ENCODE measurements around the gene ANXA6.
A peak's percentile ranks its signal among the peaks of the same experiment; 100 is the strongest.

ANXA6 gene

DNA sequence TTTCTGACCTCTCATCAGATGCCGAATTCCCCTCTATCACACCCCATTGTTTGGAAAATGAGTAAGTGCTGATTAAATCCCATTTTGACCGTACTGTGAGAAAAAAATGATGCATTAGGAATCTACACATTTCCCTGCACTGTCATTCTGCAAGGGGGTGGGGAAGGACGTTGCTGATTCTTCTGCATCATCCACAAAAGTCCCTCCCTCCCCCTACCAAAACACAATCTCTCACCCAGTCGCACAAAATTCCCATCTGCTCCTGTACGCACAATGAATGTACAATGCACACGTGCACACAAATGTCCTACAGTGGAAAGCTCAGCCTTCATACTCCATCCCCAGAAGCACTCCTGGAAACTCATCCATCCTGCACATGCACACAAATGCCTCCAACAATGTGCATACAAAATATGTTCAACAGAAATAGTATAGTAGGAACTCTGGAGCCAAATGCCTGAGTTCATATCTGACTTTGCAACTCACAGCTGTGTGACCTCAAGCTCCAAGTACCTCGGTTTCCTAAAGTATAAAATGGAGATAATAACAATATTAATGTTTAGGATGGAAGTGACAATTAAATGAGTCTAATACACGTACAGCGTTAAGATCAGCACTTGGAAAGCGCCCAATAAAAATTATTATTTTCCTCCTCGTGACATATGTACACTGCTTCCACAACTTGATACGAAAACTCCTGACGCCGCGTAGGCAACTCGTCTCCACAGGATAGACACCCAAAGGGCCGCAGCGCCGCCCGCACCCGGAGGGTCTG, 77.6 kb downstream of the ANXA6 start:
- DNase-seq: no peak

DNA sequence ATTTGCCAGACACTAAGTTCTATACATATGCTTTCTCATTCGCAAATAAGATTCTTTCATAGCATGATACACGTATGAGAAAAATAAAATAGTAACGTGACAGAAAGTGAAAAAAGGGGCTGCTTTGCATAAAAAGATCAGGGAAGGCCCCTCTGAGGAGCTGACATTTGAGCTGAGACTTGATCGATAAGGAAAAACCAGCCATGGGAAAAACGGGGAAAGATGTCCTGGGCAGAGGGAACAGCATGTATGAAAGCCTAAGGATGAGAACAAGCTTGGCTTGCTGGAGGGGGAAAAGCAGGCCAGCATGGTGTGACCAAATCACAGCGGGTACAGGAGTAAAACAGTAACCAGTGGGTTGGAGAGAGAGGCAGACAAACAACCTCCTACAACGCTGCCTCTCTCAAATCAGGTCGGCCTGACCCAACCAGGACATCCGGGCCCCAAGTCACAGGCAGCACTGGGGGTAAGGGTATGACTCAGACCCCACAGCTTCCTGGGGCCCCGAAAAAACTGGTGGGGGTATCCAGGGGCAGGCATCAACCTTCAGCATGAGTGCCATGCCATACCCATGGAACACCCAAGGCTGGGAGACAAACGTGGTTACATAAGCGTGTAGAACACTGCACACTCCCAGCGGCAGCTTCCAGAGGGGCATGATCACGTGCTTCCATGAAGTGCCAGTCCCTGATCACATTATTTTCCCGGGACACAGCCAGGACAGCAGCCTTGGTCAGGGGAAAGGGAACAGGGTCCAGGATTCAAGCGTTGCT, 78.9 kb downstream of the ANXA6 start:
- peak; percentile 70 for DNase-seq

DNA sequence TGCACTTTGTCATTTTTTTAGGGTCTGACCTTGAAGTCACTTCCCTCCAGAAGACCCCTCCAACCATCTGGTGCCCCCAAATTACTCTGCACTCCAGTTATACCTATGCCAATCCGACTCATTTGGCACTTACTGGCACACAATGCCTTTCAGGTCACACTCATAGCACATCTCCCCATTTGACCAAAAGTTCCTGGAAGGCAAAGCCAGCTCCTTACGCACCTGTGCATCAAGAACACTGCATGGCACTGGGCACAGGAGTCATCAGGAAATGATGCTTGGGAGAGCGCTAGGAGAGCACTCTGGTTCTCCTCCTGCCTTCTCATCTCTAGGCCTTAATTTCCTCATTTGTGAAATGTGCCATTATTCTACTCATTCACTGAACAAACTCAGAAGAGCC, 79.6 kb downstream of the ANXA6 start:
- no peak for DNase-seq

DNA sequence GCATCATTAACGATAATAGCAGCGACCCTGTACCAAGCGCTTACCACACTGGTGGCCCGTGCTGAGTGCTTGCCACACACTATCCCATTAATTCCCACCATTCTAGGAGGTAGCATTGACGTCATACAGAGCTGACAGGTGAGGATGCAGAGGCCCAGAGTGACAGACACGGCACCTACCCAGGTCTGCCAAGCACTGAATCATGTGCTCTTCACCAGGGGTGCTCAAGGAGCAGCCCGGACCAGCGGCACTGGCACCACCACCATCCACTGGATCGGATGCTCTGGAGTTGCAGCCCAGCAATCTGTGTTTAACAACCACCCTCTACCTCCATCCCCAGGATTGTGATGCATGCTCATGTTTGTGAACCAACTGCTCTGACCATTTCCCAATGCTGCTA, 80.2 kb downstream of the ANXA6 start:
- DNase-seq: no peak

DNA sequence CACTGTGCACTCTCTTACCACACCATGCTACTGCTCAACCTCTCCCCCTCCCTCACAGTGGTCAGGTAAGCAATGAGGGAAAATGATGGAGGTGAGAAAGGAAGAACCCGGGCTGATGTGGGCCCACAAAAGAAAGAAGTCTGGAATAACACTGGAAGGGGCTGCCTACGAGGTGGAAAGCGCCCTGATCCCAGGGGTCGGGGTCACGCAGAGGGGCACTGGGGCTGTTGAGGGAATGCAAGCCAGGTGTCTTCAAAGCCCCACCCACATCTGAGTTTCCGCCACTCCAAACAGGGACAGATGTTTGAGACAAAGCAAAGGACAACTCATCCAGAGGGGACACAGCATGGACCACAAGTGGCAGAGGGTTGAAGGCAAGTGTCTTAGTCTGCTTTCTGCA, 81.0 kb downstream of the ANXA6 start:
- DNase-seq: no peak

DNA sequence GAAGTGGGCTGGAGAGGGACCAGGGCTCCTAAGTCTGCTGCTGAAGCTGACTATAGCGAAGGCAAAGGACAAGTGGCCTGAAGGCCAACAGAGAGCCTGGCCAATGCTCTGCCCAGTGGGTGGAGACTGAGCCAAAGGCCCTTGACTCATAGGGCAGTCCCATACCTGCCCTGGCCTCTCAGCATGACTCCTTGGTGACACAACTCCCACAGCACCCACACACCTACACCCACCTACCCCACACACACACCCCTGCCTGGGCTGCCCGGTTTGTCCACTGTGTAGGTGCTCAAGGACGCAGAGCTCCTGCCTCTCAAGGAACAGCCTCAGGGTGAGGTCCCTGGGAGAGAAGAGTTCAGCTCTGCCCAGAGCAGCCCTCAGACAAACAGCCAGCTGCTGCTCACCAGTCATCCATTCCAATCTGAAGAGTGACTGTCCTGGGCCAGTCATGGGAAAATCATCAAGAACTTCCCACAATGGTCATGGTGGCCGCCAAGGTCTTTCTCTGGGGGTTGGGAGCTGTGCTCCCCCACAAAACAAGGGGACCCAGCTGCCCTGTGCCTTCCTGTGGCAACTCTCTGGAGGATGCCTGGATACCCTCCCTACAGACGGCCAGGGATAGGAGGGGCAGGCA, 81.8 kb downstream of the ANXA6 start:
- DNase-seq: no peak

DNA sequence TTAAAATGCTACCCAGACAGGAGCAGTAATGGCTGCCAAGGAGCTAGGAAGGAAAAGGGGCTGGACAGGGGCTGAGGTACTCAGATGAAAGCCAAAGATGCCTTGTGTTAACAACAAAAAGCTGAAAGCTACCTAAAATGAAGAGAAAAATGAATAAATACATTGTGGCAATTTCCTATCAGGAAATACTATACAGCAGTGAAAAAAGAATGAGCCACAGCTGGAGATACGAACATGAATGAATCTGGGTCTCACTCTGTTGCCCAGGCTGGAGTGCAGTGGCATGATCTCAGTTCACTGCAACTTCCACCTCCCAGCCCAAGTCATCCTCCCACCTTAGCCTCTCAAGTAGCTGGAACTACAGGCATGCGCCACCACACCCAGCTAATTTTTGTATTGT, 83.0 kb downstream of the ANXA6 start:
- DNase-seq: no peak

DNA sequence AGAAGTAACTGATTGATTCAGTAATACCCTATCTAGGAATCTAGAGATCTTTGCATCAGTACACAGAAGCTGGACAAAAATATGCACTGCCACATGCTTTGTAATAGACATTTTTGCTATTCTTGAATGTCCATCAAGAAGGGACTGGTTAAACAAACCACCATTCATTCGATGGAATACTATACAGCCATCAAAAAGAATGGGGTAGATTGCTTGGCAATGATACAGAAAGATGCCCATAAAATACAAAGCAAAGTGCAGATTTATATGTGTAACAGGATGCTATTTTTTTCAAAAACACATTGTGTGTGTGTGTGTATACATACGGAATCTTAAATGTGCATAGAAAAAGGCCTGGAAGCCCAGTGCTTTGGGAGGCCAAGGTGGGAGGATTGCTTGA, 84.3 kb downstream of the ANXA6 start:
- DNase-seq: no peak

DNA sequence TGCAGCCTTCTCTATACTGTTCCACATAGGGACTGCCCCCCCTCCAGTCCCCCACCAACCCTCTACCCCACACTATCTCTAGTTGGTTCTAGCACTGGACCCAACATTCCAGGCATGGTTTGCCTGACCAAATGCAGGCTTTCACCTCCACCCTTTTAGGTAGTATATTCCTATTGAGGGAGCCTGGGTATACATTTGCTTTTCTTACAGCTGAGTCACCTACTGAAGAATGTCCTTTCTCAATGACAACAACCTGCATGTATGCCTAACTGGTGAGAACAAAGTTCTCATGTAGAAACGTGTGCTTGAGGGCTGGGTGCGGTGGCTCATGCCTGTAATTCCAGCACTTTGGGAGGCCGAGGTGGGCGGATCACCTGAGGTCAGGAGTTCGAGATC, 85.0 kb downstream of the ANXA6 start:
- no peak for DNase-seq

DNA sequence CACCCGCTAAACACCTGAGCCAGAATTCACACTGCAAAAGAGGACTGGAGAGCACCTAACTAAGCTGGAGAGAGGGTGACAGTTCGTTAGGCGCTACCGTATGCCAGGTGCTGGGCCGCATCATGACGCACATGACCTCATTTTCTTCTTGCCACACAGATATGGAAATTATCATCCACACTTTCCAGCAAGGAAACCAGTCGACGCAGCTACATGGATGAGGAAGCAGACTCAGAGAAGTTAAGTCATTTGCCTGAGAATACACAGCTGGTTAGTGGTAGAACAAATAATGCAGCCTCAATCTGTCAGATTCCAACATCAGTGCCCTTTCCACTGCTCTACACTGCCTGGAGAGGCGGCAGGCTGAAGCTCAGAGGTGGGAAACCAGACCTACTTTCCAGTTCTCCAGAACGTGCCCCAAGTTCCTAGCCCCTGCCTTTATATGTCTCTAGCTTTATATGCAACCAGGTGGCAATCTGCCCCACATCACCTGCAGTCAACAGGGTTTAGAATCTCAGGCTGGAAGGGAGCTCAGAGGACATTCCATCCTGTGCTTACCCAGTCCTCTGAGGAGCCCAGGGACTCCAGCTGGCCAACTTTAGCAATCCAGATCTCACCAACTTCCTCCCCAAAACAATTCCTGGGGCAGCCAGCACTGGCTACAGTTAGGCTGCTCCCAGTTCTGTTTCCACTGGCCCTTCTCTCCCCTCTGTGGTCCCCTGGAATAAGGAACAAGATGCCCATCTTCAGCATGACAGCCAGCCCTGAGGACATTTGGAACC, 85.5 kb downstream of the ANXA6 start:
- DNase-seq: no peak

DNA sequence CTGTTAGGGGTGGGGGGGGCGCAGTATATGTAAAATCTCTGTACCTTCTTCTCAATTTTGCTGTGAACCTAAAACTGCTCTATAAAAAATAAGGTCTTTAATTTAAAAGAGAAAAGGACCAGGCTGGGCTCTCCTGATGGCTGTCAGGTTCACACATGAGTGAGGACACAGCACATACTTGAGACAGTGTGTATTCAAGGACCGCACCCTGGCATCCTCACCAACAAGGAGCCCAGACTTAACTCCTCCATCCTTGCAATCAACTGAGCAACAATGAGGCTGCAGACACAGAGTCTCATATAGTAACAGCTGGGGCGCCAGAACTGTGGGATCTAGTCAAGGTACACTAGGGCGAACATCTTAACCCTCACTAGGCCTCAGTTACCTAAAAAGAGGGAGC, 86.6 kb downstream of the ANXA6 start:
- no peak for DNase-seq

DNA sequence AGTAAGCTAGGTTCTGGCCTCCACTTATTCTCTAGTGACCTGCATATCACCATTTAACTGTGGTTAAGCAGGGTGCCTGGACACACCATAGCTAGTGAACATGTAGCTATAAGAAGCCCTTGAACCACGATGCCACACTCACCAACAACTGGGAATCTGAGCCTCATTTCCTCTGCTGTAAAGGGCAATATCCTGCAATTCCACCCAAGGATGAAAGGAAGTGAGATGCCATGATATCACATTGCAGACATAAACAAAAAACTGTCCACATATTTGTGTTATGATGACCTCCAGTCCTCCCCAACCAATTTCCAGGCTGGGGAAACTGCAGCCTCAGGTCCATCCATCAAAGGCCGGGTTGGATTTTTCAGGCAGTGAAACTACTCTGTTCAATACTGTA, 87.1 kb downstream of the ANXA6 start:
- no peak for DNase-seq

DNA sequence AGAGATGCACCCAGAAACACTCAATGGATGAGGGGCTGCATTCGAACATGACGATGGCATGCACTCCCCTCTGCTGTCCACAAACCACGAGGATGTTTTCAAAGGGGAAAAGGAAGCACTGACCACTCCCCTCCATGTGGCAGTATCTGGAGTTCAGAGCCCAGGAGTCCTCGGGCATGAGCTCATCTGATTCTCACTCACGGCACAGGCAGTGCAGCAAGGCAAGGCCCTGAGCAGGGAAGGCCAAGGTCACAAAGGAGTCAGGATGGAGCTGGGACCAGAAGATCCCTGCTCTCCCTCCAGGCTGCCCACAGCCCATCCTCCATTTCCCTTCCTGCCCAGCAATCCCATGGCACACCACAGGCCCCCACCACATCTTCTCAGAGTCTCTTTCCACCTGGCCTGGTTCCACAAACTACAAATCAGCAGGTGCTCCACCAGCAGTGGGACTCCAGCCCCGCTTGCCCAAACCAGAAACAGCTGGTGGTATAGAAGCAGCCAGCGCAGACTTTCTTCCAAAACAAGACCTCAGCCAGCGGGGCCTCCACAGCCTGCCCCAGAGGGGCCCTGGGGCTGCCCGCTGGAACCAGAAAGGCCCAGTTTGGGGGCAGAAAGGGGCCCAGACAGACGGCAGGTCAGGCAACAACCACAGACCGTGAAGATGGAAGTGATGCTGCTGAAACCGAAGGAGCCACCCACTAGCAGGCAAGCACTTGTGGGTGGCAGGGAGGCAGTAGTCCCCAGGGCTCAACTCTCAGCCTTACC, 89.0 kb downstream of the ANXA6 start:
- DNase-seq: no peak

DNA sequence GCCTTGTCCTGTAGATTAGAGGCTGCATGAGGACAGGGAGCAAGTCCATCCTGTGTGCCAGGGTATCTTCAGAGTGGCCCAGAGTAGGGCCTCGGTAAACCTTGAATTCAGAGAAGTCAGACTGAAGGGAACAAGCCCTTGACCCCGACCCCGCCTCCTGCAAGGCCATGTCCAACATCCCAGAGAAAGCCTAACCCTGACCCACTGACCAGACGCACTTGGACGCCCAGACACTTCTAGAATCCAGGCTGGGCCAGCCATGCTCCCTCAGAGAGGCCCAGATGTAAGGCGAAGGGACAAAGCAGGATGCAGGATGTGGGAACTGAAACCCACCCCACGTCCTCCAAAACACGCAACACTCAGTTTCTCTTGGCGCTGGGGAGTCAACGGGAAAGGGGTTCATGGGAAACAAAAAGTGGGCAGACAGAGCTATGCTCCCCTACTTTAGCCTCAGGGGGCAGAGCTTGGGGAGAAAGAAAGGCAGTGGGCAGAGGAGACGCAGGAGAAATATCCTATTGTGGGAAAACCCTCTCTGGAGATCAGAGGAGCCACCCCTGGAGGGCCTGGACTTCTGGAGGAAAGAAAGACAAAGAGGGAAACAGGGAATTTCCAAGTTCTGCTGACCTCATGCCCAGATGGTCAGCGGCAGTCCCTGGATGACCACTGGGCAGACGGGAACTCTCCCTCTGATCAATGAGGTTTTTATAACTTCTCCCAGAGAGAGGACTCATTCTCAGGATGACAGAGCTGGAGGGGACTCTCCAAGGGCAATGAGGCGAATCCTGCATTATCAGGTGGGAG, 89.7 kb downstream of the ANXA6 start:
- DNase-seq: no peak

DNA sequence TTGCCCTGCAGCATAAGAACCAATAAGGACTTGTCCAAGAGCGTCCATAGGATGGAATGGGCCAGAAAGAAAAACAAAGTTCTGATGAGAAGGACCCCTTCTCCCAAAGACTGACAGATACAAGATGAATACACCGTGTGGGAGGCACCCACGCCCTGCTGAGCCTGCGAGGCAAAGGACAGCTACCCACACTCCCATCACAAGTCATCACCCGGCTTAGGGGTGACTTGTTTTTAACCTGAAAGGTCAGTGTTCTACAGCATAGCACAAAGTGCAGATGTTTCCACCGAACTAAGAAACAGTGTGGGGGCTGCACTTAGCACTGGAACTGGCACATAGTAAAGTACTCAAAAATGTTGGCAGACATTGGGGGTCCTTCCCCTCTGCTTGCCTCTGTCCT, 90.7 kb downstream of the ANXA6 start:
- no peak for DNase-seq

DNA sequence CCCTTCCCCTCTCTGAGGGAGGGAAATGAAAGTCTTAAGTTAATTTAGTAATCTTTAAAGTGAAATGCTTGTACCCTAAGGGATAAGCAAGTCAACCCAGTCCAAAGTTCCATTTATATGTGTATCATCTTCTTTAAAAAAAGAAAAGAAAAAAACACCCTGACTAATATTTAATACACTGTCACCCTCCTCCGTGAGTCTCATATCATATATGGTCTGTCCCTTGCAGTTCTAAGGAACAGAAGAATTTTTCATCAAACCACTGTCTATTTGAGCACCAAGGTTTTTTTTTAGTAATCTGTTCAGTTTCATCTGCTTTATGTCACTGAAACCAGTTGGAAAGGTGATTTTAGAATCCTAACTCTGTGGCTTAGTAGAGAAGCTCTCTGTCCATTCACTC, 92.0 kb downstream of the ANXA6 start:
- DNase-seq: no peak

DNA sequence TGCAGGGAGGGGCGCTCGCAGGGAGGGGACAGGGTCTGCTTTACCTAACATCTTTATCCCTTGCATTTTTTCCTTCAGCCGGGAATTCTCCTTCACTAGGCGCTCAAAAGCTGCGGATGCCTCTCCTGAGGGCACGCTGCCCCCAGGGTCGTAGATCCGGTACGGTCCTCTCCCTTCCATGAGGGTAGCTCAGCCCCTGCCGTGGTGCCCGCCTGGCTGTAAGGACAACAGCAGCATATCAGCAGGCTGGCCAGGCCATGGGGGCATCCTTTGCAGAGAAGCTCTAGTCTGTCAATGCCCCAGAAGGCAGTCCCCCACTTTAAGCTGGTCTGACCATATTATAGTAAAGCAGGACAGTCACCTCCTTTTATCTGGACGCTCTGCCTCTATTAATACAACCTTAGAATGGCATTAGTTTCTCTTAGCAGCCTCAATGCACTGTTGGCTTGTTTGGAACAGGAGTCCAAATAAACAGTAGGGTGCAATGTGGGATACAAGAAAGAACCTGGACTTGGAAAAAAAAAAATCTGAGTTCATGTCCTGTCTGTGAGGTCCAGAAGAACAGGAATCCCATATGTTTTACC, 92.6 kb downstream of the ANXA6 start:
- no peak for DNase-seq

DNA sequence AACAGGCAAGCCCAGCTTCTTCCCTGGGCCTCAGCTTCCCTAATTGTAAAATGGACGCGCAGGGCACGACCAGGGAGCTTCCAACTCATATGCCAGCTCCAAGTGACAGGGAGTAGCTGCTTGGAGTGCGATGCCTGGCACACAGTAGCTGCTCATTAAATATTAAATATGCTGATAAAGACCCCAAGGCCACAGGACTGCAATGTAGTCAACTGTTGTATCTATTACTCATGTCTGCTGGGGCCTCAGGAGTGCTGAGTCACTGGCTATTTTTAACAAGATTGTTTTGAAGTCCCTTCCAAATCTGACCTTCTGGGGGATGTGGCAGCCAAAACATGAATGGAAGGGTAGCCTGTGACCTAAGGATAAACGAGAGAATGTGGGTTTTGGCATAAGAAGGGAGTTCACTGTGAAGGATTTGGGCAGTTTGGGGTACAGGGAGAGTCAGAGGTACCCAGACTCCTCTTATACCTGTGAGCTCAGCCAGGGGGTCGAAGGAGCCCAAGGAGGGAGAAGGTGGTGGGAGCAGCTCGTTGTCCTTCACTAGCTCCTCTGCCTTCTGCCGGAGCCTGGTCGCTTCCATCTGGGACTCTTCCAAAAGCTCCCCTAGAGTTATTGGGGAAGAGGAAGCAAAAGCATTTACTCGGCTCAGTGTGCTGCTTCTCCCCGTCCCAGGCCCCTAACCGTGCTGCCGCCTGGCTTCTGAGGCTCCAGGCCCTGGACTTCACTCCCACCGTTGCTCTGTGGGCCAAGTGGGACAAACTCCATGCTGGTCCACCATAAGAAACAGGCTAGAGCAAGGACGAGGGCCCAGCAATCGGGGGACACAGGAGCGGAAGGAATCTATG, 94.2 kb downstream of the ANXA6 start:
- no peak for DNase-seq

DNA sequence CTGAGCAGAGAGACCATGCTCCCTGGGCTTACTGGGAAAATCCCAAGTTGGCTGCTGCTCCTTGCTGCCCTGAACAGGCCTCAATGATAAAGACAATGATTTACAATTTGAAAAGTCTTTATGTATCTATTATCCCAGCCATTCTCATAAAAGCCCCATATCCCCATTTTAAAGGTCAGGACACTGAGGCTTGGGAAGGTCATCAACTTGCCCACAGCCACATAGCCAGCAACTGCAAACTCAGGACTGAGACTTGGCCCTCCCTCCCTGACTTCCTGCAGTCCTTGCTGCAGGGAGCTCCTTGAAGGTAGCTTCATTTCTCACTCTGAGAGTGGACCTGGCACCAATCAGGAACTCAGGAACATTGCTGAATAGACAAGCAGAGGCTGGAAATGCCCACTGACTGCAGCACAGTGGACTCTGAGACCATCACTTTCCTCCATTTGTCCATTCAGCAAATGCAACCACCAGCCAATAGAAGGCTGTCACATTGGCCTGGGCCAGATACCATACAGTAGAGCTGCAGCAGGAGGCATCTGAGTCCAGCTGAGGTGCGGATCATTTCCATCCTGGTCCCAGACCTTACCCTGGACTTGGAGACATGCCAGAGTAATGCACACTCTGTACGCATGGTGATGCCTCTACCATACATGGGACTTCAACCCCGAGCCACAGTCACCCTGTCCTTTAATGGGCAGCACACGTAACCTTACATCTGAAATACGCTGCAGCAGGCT, 95.0 kb downstream of the ANXA6 start:
- DNase-seq: no peak

DNA sequence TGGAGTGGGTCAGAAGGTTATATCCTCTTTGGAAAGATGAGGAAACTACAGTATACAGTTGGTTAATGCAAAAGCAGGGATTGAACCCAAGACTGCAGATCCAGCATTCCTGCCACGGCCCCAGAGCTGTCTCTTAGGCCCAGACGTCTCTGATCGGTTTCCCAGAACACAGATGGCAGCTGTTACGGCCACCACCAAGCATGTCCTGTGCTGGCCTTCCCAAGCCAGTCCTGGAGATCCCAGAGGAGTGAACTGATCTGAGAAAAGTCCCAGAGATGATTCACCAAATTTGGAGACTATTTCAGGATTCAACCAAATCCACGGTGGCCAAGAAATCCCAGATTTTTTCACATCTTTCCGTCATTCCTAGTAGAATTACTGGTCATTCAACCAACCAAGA, 96.8 kb downstream of the ANXA6 start:
- DNase-seq: no peak
